MM.1S (cell line): ENCODE data around the gene GALP.
"Not testable (repeated sequence)": the region's sequence is repeated elsewhere in the genome, so short reads cannot be mapped to it uniquely, and the experiment has no call there.

Experiments
- DNase-seq: peaks from one replicate; pipeline ENCODE4 v3.0.0-alpha.2; 2015
- H2AFZ ChIP-seq: fragments of 300-600 bp; sonication (generic); 2 replicates; pipeline ENCODE4 v1.6.0; 2016; ENCODE audit warnings: antibody characterized with exemption, low read length
- H3F3A ChIP-seq: fragments of 300-600 bp; sonication (generic); 2 replicates; pipeline ENCODE4 v1.6.1; 2016; ENCODE audit warnings: mild to moderate bottlenecking, antibody characterized with exemption, low read length, moderate library complexity, mixed read lengths; ENCODE audit not compliant: insufficient read depth
- H3K27ac ChIP-seq: fragments of 300-600 bp; sonication (generic); 2 replicates; pipeline ENCODE4 v1.5.1; 2016; ENCODE audit warnings: mild to moderate bottlenecking, low read length
- H3K27me3 ChIP-seq: fragments of 300-600 bp; sonication (generic); replicated peaks from 2 replicates; pipeline ENCODE4 v1.6.0; 2016; ENCODE audit warnings: low read length; ENCODE audit not compliant: insufficient read depth
- H3K36me3 ChIP-seq: fragments of 300-600 bp; sonication (generic); replicated peaks from 2 replicates; pipeline ENCODE4 v1.6.1; 2016; ENCODE audit warnings: mild to moderate bottlenecking, low read length, mixed read lengths; ENCODE audit not compliant: insufficient read depth
- H3K4me1 ChIP-seq: fragments of 300-600 bp; sonication (generic); 2 replicates; pipeline ENCODE4 v1.6.1; 2016; ENCODE audit warnings: low read length, mixed read lengths
- H3K4me2 ChIP-seq: fragments of 300-600 bp; sonication (generic); 2 replicates; pipeline ENCODE4 v1.6.0; 2016; ENCODE audit warnings: low read depth, low read length
- H3K4me3 ChIP-seq: fragments of 300-600 bp; sonication (generic); 2 replicates; pipeline ENCODE4 v1.5.1; 2016; ENCODE audit warnings: low read length, mixed read lengths
- H3K79me2 ChIP-seq: fragments of 300-600 bp; sonication (generic); 2 replicates; pipeline ENCODE4 v1.6.1; 2016; ENCODE audit warnings: mixed run types, low read length, mixed read lengths
- H3K9ac ChIP-seq: fragments of 300-600 bp; sonication (generic); 2 replicates; pipeline ENCODE4 v1.6.1; 2016; ENCODE audit warnings: low read length, mixed read lengths
- H3K9me2 ChIP-seq: fragments of 300-600 bp; sonication (generic); replicated peaks from 2 replicates; pipeline ENCODE4 v1.6.1; 2016; ENCODE audit warnings: mild to moderate bottlenecking, low read length, mixed read lengths; ENCODE audit not compliant: insufficient read depth
- H3K9me3 ChIP-seq: fragments of 300-600 bp; sonication (generic); replicated peaks from 2 replicates; pipeline ENCODE4 v1.6.1; 2016; ENCODE audit warnings: mild to moderate bottlenecking, low read length, mixed read lengths; ENCODE audit not compliant: insufficient read depth
- H4K20me1 ChIP-seq: fragments of 300-600 bp; sonication (generic); 2 replicates; pipeline ENCODE4 v1.6.1; 2016; ENCODE audit warnings: mild to moderate bottlenecking, low read length, moderate library complexity, mixed read lengths; ENCODE audit not compliant: insufficient read depth
- EZH2 ChIP-seq: fragments of 300-600 bp; sonication (generic); optimal IDR thresholded peaks from 2 replicates; pipeline ENCODE3; 2017; ENCODE audit warnings: low read depth, mild to moderate bottlenecking, antibody characterized with exemption, low read length, mixed read lengths
- EZH2phosphoT487 ChIP-seq: fragments of 300-600 bp; sonication (generic); IDR thresholded peaks from 2 replicates; pipeline ENCODE4 v1.6.1; 2018; ENCODE audit warnings: antibody characterized with exemption, low read length
- TF ChIP-seq, protein P1 (sequence below): fragments of 300-600 bp; sonication (generic); IDR thresholded peaks from 2 replicates; pipeline ENCODE4 v1.5.1; 2016; ENCODE audit warnings: antibody characterized with exemption, low read length, mixed read lengths

GALP gene

GRCh38 chr19:56193981-56194640 is 18.3 kb downstream of the GALP start:
- Histone ChIP-seq H4K20me1 (no peaks in the 10 kb centered on the region), H3K4me3 (no peak overlapping the region), H3K9ac (no peak overlapping the region), H3K4me1 (no peaks in the 10 kb centered on the region), H3K36me3 (no peaks in the 10 kb centered on the region), H3K79me2 (no peaks in the 10 kb centered on the region), H3F3A (no peaks in the 10 kb centered on the region), H3K27ac (no peak overlapping the region), H3K9me3 (no peaks in the 10 kb centered on the region), H3K27me3 (peaks cover 61% of the 10 kb centered on the region), H3K4me2 (no peak overlapping the region), H2AFZ (no peak overlapping the region), H3K9me2 (no peaks in the 10 kb centered on the region)
- no peak for DNase-seq
- TF ChIP-seq EZH2phosphoT487: no peak
- TF ChIP-seq, protein P1, sequence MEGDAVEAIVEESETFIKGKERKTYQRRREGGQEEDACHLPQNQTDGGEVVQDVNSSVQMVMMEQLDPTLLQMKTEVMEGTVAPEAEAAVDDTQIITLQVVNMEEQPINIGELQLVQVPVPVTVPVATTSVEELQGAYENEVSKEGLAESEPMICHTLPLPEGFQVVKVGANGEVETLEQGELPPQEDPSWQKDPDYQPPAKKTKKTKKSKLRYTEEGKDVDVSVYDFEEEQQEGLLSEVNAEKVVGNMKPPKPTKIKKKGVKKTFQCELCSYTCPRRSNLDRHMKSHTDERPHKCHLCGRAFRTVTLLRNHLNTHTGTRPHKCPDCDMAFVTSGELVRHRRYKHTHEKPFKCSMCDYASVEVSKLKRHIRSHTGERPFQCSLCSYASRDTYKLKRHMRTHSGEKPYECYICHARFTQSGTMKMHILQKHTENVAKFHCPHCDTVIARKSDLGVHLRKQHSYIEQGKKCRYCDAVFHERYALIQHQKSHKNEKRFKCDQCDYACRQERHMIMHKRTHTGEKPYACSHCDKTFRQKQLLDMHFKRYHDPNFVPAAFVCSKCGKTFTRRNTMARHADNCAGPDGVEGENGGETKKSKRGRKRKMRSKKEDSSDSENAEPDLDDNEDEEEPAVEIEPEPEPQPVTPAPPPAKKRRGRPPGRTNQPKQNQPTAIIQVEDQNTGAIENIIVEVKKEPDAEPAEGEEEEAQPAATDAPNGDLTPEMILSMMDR: no peak
- no peak for TF ChIP-seq EZH2

DNA sequence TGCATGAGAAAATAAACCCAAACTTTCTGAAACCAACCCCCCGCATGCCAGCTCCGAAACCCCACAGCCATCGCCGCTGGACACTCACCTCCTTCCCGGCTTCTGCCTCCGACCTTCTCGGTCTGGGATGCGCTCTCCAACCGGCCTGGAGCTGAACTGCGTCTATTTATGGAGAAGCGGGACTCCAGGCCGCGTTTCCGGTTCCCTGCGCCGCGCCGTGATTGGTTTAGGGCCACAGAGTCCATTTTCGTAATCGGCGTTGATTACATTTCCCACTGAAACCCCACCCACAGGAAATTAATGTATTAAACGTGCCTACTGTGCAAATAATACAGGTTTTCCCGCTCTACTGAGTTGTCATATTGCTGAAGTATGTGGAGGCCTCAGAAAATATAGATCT is 21.8 kb downstream of the GALP start, which contains the start of gene ZSCAN5B:
Gene ZSCAN5B, minus strand, starts transcription at position 138 of the 400 bp plus-strand sequence. CDS start 4,731 bp downstream, outside the sequence.
- H3K9me2 ChIP-seq, H3K27ac ChIP-seq, H3K36me3 ChIP-seq, H3K9me3 ChIP-seq, H3F3A ChIP-seq, H3K79me2 ChIP-seq, H4K20me1 ChIP-seq, H2AFZ ChIP-seq, H3K4me2 ChIP-seq, H3K4me1 ChIP-seq, H3K4me3 ChIP-seq, H3K9ac ChIP-seq, DNase-seq: not testable (repeated sequence)
- H3K27me3 ChIP-seq: peaks cover 66% of the 10 kb centered on the region

DNA sequence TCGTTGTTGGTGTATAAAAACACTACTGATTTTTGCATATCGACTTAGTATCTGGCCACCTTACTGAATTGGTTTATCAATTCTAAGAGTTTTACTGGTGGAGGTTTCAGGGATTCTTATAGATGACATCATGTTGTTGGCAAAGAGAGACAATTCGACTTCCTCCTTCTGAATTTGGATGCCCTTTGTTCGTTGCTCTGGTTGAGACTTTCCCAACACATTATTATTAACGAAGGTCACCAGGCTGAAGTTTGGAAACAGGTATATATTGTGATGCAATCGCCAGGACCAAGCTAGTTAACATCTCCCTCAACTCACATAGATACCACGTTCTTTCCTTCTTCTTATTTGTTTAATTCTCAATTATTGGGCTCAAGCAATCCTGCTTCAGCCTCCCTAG is 23.9 kb downstream of the GALP start:
- TF ChIP-seq, protein P1: no peak
- TF ChIP-seq EZH2phosphoT487: no peak
- no peak for TF ChIP-seq EZH2
- no peak for DNase-seq
- H3K4me3 ChIP-seq: no peak overlapping the region
- no peak overlapping the region for H3K27ac ChIP-seq
- H3K4me2 ChIP-seq: no peak overlapping the region
- H3K79me2 ChIP-seq: no peaks in the 10 kb centered on the region
- no peaks in the 10 kb centered on the region for H3K36me3 ChIP-seq
- H4K20me1 ChIP-seq: no peaks in the 10 kb centered on the region
- H3K9ac ChIP-seq: no peak overlapping the region
- no peaks in the 10 kb centered on the region for H3F3A ChIP-seq
- no peak overlapping the region for H2AFZ ChIP-seq
- H3K4me1 ChIP-seq: no peaks in the 10 kb centered on the region
- H3K9me3 ChIP-seq: no peaks in the 10 kb centered on the region
- peaks cover 68% of the 10 kb centered on the region for H3K27me3 ChIP-seq
- no peaks in the 10 kb centered on the region for H3K9me2 ChIP-seq

DNA sequence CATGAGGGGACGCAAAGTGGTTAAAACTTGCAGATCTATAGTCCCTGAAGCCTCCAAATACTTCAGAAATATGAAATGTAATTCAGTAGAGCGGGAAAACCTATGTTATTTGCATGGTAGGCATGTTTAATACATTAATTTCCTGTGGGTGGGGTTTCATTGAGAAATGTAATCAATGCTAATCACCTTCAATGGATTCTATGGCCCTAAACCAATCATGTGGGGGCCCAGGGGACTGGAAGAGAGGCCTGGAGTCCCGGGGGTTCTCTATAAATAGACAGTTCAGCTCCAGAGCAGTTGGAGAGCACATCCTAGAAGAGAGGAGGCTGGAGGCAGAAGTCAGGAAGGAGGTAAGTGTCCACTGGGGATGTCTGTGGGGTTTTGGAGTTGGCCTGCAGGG is 26.2 kb downstream of the GALP start, which contains the start of gene ZSCAN5C:
Gene ZSCAN5C, plus strand, starts transcription at position 301 of the 400 bp plus-strand sequence. CDS start 3,641 bp downstream, outside the sequence.
- DNase-seq: no peak
- TF ChIP-seq EZH2 (no peak), EZH2phosphoT487 (no peak)
- TF ChIP-seq, protein P1: no peak
- no peaks in the 10 kb centered on the region for H3F3A ChIP-seq
- no peak within 1 kb of the TSS for H2AFZ ChIP-seq
- H3K9ac ChIP-seq: no peak within 1 kb of the TSS
- no peak within 1 kb of the TSS for H3K4me3 ChIP-seq
- H3K4me1 ChIP-seq: no peaks in the 10 kb centered on the region
- no peaks in the 10 kb centered on the region for H3K9me3 ChIP-seq
- H3K27me3 ChIP-seq: peaks cover 61% of the 10 kb centered on the region
- no peaks in the 10 kb centered on the region for H4K20me1 ChIP-seq
- no peak within 1 kb of the TSS for H3K27ac ChIP-seq
- H3K36me3 ChIP-seq: no peaks in the 10 kb centered on the region
- no peak within 1 kb of the TSS for H3K4me2 ChIP-seq
- H3K79me2 ChIP-seq: no peaks in the 10 kb centered on the region
- H3K9me2 ChIP-seq: no peaks in the 10 kb centered on the region

DNA sequence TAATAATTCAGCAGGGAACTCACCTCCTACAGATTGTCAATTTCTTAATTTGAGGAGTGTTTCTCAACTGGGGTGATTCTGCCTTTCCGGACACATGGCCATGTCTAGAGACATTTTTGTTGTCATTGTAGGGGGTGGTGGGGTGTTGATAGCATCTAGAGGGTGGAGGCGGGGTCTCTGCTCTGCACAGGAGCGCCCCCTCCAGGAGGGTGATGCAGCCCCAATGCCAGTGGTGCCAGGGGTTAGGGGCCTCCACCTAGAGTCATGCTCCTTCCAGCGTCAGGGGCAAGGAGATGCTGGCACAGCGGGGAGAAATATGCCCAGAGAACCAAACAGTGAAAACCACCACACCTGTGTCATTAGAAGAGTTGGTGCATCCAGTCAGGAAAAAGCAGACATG is 31.8 kb downstream of the GALP start:
- not testable (repeated sequence) for H3F3A ChIP-seq, DNase-seq, H4K20me1 ChIP-seq, H3K4me3 ChIP-seq, H3K27ac ChIP-seq, H3K36me3 ChIP-seq, H3K4me2 ChIP-seq, H2AFZ ChIP-seq, H3K4me1 ChIP-seq, H3K9ac ChIP-seq, H3K79me2 ChIP-seq, H3K9me2 ChIP-seq, H3K9me3 ChIP-seq
- H3K27me3 ChIP-seq: peaks cover 44% of the 10 kb centered on the region
